Adrenal gland (tissue), 5 donors: ENCODE data around the gene XCR1.

ENCODE experiments used
- CTCF ChIP-seq, 6 experiments: fragments of 450-650 bp in 4 of 6; fragments of 200-600 bp in 2 of 6; sonication (generic) in 1 of 6; IDR thresholded peaks; 1 replicate in 5 of 6; 2 replicates in 1 of 6; pipeline versions ENCODE4 v1.5.1 to v1.8.0; 2016 to 2021; ENCODE audit warnings: antibody characterized with exemption in 6 of 6, mild to moderate bottlenecking in 2 of 6, moderate library complexity in 1 of 6
- POLR2A ChIP-seq, 2 donors: fragments of 450-650 bp; IDR thresholded peaks; one replicate each; pipeline ENCODE4 v1.6.1; 2017; ENCODE audit warnings: antibody characterized with exemption in 2 of 2, mild to moderate bottlenecking in 2 of 2, moderate library complexity in 1 of 2
- donor health status: DM: no; HTN: no; CAD: no.

- no peak for TF ChIP-seq CTCF (IDR thresholded peaks at IDR 0.05)
- no peak for TF ChIP-seq POLR2A (IDR thresholded peaks at IDR 0.05)
Observed at GRCh38 chr3:45991341-45991740, 35.9 kb downstream of the XCR1 start.
